Measurements from ENCODE around the gene LOX. TPM values are rescaled to one million over a fixed set of nuclear protein-coding genes. Genes with fewer than 3 reads are reported as not detected.

The LOX gene
- total RNA-seq, 3 donors from 2014 or later (not counting 1 experiment from before 2014, with no cell fraction given), result 0.05 to 0.16 TPM; not detected in 1

DNA sequence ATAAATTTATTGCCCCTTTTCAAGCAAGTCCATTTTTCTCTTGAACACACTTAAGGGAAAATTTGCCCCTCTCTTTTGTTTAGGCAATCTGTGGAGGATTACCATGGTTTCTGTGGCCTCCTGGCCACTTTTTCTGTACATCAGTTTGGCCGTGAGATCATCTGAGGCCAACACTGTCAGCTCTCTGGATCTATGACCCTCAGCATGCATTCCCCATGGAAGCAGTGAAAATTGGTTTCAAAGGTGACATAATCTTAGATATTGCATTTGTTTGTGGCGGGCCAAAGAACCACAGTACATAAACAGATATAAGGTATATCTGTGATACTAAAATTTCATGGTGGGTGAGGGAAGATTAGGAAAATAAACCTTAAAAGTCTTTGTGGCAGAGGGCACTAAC is 46.7 kb upstream of the LOX start:
- TF ChIP-seq, protein P1, sequence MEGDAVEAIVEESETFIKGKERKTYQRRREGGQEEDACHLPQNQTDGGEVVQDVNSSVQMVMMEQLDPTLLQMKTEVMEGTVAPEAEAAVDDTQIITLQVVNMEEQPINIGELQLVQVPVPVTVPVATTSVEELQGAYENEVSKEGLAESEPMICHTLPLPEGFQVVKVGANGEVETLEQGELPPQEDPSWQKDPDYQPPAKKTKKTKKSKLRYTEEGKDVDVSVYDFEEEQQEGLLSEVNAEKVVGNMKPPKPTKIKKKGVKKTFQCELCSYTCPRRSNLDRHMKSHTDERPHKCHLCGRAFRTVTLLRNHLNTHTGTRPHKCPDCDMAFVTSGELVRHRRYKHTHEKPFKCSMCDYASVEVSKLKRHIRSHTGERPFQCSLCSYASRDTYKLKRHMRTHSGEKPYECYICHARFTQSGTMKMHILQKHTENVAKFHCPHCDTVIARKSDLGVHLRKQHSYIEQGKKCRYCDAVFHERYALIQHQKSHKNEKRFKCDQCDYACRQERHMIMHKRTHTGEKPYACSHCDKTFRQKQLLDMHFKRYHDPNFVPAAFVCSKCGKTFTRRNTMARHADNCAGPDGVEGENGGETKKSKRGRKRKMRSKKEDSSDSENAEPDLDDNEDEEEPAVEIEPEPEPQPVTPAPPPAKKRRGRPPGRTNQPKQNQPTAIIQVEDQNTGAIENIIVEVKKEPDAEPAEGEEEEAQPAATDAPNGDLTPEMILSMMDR (IDR thresholded peaks at IDR 0.05), result no peak
- no peaks in the 10 kb centered on the region for H3K9me3 ChIP-seq (ENCODE audit: control insufficient read depth, insufficient read depth, low read length)
- H3K27ac ChIP-seq (ENCODE audit: low read length), result no peak overlapping the region
- H3K4me1 ChIP-seq (ENCODE audit: control insufficient read depth, insufficient read depth, low read length), result no peaks in the 10 kb centered on the region
- intact Hi-C loops (cut with micrococcal nuclease), result no loop called here
- Mint-ChIP-seq H3K27ac (no peak overlapping the region), H3K27me3 (ENCODE audit: low read depth in 2 of 2) (no peaks in the 10 kb centered on the region), H3K9me3 (peaks cover 0 to 4% of the 10 kb centered on the region in 2 donors), H3K36me3 (no peaks in the 10 kb centered on the region), H3K4me1 (no peaks in the 10 kb centered on the region), H3K4me3 (no peak overlapping the region)
- 62% methylated on average over 1 of the region's 2 CpGs for WGBS (ENCODE audit: insufficient coverage)
- no peaks in the 10 kb centered on the region for H3K36me3 ChIP-seq (ENCODE audit: control insufficient read depth, insufficient read depth, low read length)
- ATAC-seq, result no peak
- no peak overlapping the region for H3K4me3 ChIP-seq (ENCODE audit: low read length)
- H3K27me3 ChIP-seq (ENCODE audit: control insufficient read depth, insufficient read depth, low read length), result no peaks in the 10 kb centered on the region
- DNase-seq, result no peak

DNA sequence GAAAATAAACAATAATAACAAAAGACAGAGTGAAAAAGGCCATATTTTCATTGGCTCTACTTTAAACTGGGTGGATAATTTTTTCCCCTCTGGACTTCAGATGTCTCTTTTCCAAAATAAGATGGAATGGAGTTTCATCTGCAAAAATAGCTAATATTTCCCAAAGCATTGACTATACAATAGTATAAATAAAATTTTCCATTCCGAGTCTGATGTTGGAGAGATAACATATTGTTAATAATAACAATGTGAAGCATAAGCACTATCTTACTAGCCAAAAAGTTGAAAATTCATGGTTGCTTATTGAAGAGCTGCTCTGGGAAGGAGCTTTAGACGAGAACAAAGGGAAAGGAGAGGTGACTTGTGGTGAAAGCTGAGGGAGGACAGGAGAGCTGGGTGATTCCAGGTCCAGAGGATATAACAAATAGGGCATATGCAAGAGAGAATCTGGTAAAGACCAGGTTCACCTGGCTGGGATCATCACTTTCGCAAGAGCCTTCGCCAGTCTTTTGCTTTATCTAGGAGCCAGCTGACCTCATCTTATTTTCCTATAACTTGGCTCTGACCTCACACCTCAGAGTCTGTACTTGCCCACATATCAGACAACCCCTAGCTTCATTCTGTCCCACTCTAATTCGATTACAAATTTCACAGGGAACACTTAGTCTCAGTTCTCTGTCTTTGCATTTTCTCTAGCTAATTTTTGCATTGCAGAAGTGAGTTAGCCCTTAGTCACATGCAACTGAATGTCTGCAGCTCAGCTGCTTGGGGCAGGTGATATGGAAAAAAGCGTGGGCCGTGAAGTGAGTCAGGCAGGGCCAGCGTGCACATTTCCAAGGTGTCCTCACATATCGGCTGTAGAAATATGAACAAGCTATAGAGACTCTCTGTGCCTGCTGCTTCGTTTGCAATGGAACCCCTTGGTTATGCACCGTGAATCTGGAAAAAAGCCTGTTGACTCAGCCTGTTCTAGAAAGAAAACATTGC is 43.7 kb upstream of the LOX start:
- Mint-ChIP-seq H3K4me3 (no peak overlapping the region), H3K9me3 (peaks cover 0 to 7% of the 10 kb centered on the region in 2 donors), H3K4me1 (no peaks in the 10 kb centered on the region), H3K27ac (no peak overlapping the region), H3K36me3 (no peaks in the 10 kb centered on the region), H3K27me3 (ENCODE audit: low read depth in 2 of 2) (no peaks in the 10 kb centered on the region)
- 86% methylated on average over 10 of the region's 11 CpGs for WGBS (ENCODE audit: insufficient coverage)
- Histone ChIP-seq H3K4me1 (ENCODE audit: control insufficient read depth, insufficient read depth, low read length) (no peaks in the 10 kb centered on the region), H3K27me3 (ENCODE audit: control insufficient read depth, insufficient read depth, low read length) (no peaks in the 10 kb centered on the region), H3K9me3 (ENCODE audit: control insufficient read depth, insufficient read depth, low read length) (no peaks in the 10 kb centered on the region), H3K27ac (ENCODE audit: low read length) (no peak overlapping the region), H3K4me3 (ENCODE audit: low read length) (no peak overlapping the region), H3K36me3 (ENCODE audit: control insufficient read depth, insufficient read depth, low read length) (no peaks in the 10 kb centered on the region)
- no peak for ATAC-seq
- intact Hi-C loops (cut with micrococcal nuclease), result no loop called here
- no peak for DNase-seq
- TF ChIP-seq, protein P1 (IDR thresholded peaks at IDR 0.05), result no peak

DNA sequence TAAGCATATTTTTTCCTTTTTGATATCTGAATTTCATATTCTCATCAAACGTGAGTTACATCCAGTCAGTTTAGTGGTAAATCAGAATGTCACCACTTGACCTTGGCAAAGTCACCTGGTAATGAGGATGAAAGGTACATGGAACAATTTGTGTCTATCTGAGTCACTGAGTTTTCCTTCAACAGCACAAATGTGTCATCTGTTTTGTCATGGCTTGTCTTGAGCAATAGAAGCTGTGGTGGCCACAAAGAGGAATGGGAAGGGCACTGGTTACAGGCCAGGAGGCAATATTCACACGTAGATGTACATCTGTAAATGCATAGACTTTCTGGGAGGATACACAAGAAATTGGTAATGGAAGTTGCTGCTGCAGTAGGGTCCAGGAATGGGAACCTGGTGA is 42.9 kb upstream of the LOX start:
- Mint-ChIP-seq H3K9me3 (peaks cover 0 to 7% of the 10 kb centered on the region in 2 donors), H3K27ac (no peak overlapping the region), H3K4me1 (no peaks in the 10 kb centered on the region), H3K4me3 (no peak overlapping the region), H3K27me3 (ENCODE audit: low read depth in 2 of 2) (no peaks in the 10 kb centered on the region), H3K36me3 (no peaks in the 10 kb centered on the region)
- DNase-seq (no peak), ATAC-seq (no peak)
- Histone ChIP-seq H3K4me3 (ENCODE audit: low read length) (no peak overlapping the region), H3K9me3 (ENCODE audit: control insufficient read depth, insufficient read depth, low read length) (no peaks in the 10 kb centered on the region), H3K36me3 (ENCODE audit: control insufficient read depth, insufficient read depth, low read length) (no peaks in the 10 kb centered on the region), H3K4me1 (ENCODE audit: control insufficient read depth, insufficient read depth, low read length) (no peaks in the 10 kb centered on the region), H3K27ac (ENCODE audit: low read length) (no peak overlapping the region), H3K27me3 (ENCODE audit: control insufficient read depth, insufficient read depth, low read length) (no peaks in the 10 kb centered on the region)
- WGBS (ENCODE audit: insufficient coverage), result 79% methylated on average over 2 of the region's 2 CpGs
- TF ChIP-seq, protein P1 (IDR thresholded peaks at IDR 0.05), result no peak
- intact Hi-C loops (cut with micrococcal nuclease), result no loop called here

All from natural killer cell (primary cell).